OCI-LY1 (cell line): ENCODE results near the gene METTL21A.

ENCODE experiments used
- EZH2 ChIP-seq: fragments of 200-600 bp; sonication (generic), shearing (Covaris generic); IDR thresholded peaks from 2 replicates; pipeline ENCODE4 v1.8.0; 2017; ENCODE audit warnings: borderline replicate concordance, mixed run types, mild to moderate bottlenecking, antibody characterized with exemption, low read length, moderate library complexity, mixed read lengths
- TF ChIP-seq, protein P1 (sequence below): fragments of 200-600 bp; sonication (generic), shearing (Covaris generic); IDR thresholded peaks from 2 replicates; pipeline ENCODE4 v1.5.1; 2017; ENCODE audit warnings: mild to moderate bottlenecking, antibody characterized with exemption, low read length, moderate library complexity, mixed read lengths

- TF ChIP-seq, protein P1, sequence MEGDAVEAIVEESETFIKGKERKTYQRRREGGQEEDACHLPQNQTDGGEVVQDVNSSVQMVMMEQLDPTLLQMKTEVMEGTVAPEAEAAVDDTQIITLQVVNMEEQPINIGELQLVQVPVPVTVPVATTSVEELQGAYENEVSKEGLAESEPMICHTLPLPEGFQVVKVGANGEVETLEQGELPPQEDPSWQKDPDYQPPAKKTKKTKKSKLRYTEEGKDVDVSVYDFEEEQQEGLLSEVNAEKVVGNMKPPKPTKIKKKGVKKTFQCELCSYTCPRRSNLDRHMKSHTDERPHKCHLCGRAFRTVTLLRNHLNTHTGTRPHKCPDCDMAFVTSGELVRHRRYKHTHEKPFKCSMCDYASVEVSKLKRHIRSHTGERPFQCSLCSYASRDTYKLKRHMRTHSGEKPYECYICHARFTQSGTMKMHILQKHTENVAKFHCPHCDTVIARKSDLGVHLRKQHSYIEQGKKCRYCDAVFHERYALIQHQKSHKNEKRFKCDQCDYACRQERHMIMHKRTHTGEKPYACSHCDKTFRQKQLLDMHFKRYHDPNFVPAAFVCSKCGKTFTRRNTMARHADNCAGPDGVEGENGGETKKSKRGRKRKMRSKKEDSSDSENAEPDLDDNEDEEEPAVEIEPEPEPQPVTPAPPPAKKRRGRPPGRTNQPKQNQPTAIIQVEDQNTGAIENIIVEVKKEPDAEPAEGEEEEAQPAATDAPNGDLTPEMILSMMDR: no peak
- no peak for TF ChIP-seq EZH2
These were observed 57.5 kb downstream of the METTL21A start for GRCh38 chr2:207567671-207568070.
